MM.1S (cell line): ENCODE data around the gene TBC1D14.
A peak's percentile ranks its signal among the peaks of the same experiment; 100 is the strongest.

Experiments used
- DNase-seq: peaks from one replicate; pipeline ENCODE4 v3.0.0-alpha.2; 2015
- H2AFZ ChIP-seq: fragments of 300-600 bp; sonication (generic); 2 replicates; pipeline ENCODE4 v1.6.0; 2016; ENCODE audit warnings: antibody characterized with exemption, low read length
- H3F3A ChIP-seq: fragments of 300-600 bp; sonication (generic); 2 replicates; pipeline ENCODE4 v1.6.1; 2016; ENCODE audit warnings: mild to moderate bottlenecking, antibody characterized with exemption, low read length, moderate library complexity, mixed read lengths; ENCODE audit not compliant: insufficient read depth
- H3K27ac ChIP-seq: fragments of 300-600 bp; sonication (generic); 2 replicates; pipeline ENCODE4 v1.5.1; 2016; ENCODE audit warnings: mild to moderate bottlenecking, low read length
- H3K27me3 ChIP-seq: fragments of 300-600 bp; sonication (generic); replicated peaks from 2 replicates; pipeline ENCODE4 v1.6.0; 2016; ENCODE audit warnings: low read length; ENCODE audit not compliant: insufficient read depth
- H3K36me3 ChIP-seq: fragments of 300-600 bp; sonication (generic); replicated peaks from 2 replicates; pipeline ENCODE4 v1.6.1; 2016; ENCODE audit warnings: mild to moderate bottlenecking, low read length, mixed read lengths; ENCODE audit not compliant: insufficient read depth
- H3K4me1 ChIP-seq: fragments of 300-600 bp; sonication (generic); 2 replicates; pipeline ENCODE4 v1.6.1; 2016; ENCODE audit warnings: low read length, mixed read lengths
- H3K4me2 ChIP-seq: fragments of 300-600 bp; sonication (generic); 2 replicates; pipeline ENCODE4 v1.6.0; 2016; ENCODE audit warnings: low read depth, low read length
- H3K4me3 ChIP-seq: fragments of 300-600 bp; sonication (generic); 2 replicates; pipeline ENCODE4 v1.5.1; 2016; ENCODE audit warnings: low read length, mixed read lengths
- H3K79me2 ChIP-seq: fragments of 300-600 bp; sonication (generic); 2 replicates; pipeline ENCODE4 v1.6.1; 2016; ENCODE audit warnings: mixed run types, low read length, mixed read lengths
- H3K9ac ChIP-seq: fragments of 300-600 bp; sonication (generic); 2 replicates; pipeline ENCODE4 v1.6.1; 2016; ENCODE audit warnings: low read length, mixed read lengths
- H3K9me2 ChIP-seq: fragments of 300-600 bp; sonication (generic); replicated peaks from 2 replicates; pipeline ENCODE4 v1.6.1; 2016; ENCODE audit warnings: mild to moderate bottlenecking, low read length, mixed read lengths; ENCODE audit not compliant: insufficient read depth
- H3K9me3 ChIP-seq: fragments of 300-600 bp; sonication (generic); replicated peaks from 2 replicates; pipeline ENCODE4 v1.6.1; 2016; ENCODE audit warnings: mild to moderate bottlenecking, low read length, mixed read lengths; ENCODE audit not compliant: insufficient read depth
- H4K20me1 ChIP-seq: fragments of 300-600 bp; sonication (generic); 2 replicates; pipeline ENCODE4 v1.6.1; 2016; ENCODE audit warnings: mild to moderate bottlenecking, low read length, moderate library complexity, mixed read lengths; ENCODE audit not compliant: insufficient read depth
- CTCF ChIP-seq: fragments of 300-600 bp; sonication (generic); IDR thresholded peaks from 2 replicates; pipeline ENCODE4 v1.5.1; 2016; ENCODE audit warnings: antibody characterized with exemption, low read length, mixed read lengths
- EZH2 ChIP-seq: fragments of 300-600 bp; sonication (generic); optimal IDR thresholded peaks from 2 replicates; pipeline ENCODE3; 2017; ENCODE audit warnings: low read depth, mild to moderate bottlenecking, antibody characterized with exemption, low read length, mixed read lengths
- EZH2phosphoT487 ChIP-seq: fragments of 300-600 bp; sonication (generic); IDR thresholded peaks from 2 replicates; pipeline ENCODE4 v1.6.1; 2018; ENCODE audit warnings: antibody characterized with exemption, low read length

Gene TBC1D14

DNA sequence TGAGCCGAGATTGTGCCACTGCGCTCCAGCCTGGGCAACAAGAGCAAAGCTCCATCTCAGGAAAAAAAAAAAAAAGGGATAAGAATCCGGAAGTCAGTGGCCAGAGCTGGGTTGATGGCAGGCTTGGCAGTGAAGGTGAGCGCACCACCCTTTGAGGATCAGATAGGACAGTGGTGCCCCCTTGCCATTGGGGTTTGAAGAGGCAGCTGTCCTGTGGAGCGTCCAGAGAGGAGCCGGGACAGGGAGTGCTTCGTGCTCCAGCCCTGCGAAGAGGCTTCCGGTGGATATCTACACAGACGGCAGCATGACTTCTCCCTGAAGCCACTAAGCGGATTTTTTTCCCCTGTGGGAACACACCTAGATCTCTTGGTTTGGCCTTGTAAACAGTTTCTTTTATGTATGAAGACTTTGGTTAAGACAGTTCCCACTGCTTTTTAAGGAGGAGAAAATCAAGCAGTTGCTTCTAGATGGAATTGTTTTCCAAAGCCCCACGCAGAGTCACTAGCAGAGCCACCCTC lies 6.5 kb downstream of the TBC1D14 start:
- Histone ChIP-seq H3K27ac (no peak overlapping the region), H3K79me2 (peaks cover 9% of the 10 kb centered on the region), H3K9me2 (no peaks in the 10 kb centered on the region), H3K4me3 (no peak overlapping the region), H3K9me3 (no peaks in the 10 kb centered on the region), H3F3A (no peaks in the 10 kb centered on the region), H3K9ac (no peak overlapping the region), H3K4me1 (no peaks in the 10 kb centered on the region), H3K4me2 (no peak overlapping the region), H3K27me3 (no peaks in the 10 kb centered on the region), H4K20me1 (no peaks in the 10 kb centered on the region), H2AFZ (no peak overlapping the region), H3K36me3 (no peaks in the 10 kb centered on the region)
- no peak for DNase-seq
- no peak for TF ChIP-seq EZH2phosphoT487

- Histone ChIP-seq H3K9ac (no peak overlapping the region), H4K20me1 (no peaks in the 10 kb centered on the region), H3F3A (no peaks in the 10 kb centered on the region), H3K4me3 (no peak overlapping the region), H2AFZ (no peak overlapping the region), H3K4me2 (no peak overlapping the region), H3K4me1 (no peaks in the 10 kb centered on the region), H3K36me3 (no peaks in the 10 kb centered on the region), H3K9me2 (no peaks in the 10 kb centered on the region), H3K79me2 (0 out of 2 replicates have a peak, but pooled peaks cover 3% of the 10 kb centered on the region), H3K27ac (no peak overlapping the region), H3K27me3 (no peaks in the 10 kb centered on the region), H3K9me3 (no peaks in the 10 kb centered on the region)
- no peak for TF ChIP-seq EZH2
- TF ChIP-seq CTCF = no peak
- TF ChIP-seq EZH2phosphoT487 = no peak
- DNase-seq = no peak
Observed at GRCh38 chr4:6916587-6917460, 7.2 kb downstream of the TBC1D14 start.

GRCh38 chr4:6917461-6918271 lies 8.0 kb downstream of the TBC1D14 start:
- H4K20me1 ChIP-seq = no peaks in the 10 kb centered on the region
- 0 out of 2 replicates have a peak, but pooled peaks cover 3% of the 10 kb centered on the region for H3K79me2 ChIP-seq
- H3K9me2 ChIP-seq = no peaks in the 10 kb centered on the region
- H3K4me3 ChIP-seq = no peak overlapping the region
- no peaks in the 10 kb centered on the region for H3K36me3 ChIP-seq
- no peak overlapping the region for H3K27ac ChIP-seq
- H2AFZ ChIP-seq = no peak overlapping the region
- no peaks in the 10 kb centered on the region for H3K4me1 ChIP-seq
- no peak overlapping the region for H3K4me2 ChIP-seq
- no peak overlapping the region for H3K9ac ChIP-seq
- DNase-seq = no peak
- TF ChIP-seq CTCF (peak; percentile 17), EZH2phosphoT487 (no peak)
- no peaks in the 10 kb centered on the region for H3K27me3 ChIP-seq
- H3F3A ChIP-seq = no peaks in the 10 kb centered on the region
- H3K9me3 ChIP-seq = no peaks in the 10 kb centered on the region
